Adrenal gland (tissue), 19 donors: ENCODE measurements around the gene RBM15B. TPM values are rescaled to one million over a fixed set of nuclear protein-coding genes. Genes with fewer than 3 reads are reported as not detected.
A peak's percentile ranks its signal among the peaks of the same experiment; 100 is the strongest.

ENCODE experiments used
- DNase-seq, 7 donors: peaks; one replicate each; pipeline ENCODE4 v3.0.0-alpha.2; 2019 to 2020
- H3K27ac ChIP-seq, 5 donors: fragments of 200-600 bp; sonication (generic) in 4 of 5; 1 replicate in 3 of 5; 2 replicates in 2 of 5; pipeline versions ENCODE4 v1.5.1 to v1.8.0; 2016 to 2020; ENCODE audit warnings: mild to moderate bottlenecking in 1 of 5
- H3K27me3 ChIP-seq: fragments of 200-600 bp; 2 replicates; pipeline ENCODE4 v1.8.0; 2021
- H3K36me3 ChIP-seq, 2 donors: fragments of 200-600 bp; replicated peaks in 1 of 2; 1 replicate in 1 of 2; 2 replicates in 1 of 2; pipeline versions ENCODE4 v1.5.1 to v1.8.0; 2018 to 2022
- H3K4me1 ChIP-seq, 2 donors: fragments of 200-600 bp; replicated peaks in 1 of 2; 1 replicate in 1 of 2; 2 replicates in 1 of 2; pipeline versions ENCODE4 v1.5.1 to v1.8.0; 2018 to 2021
- H3K4me3 ChIP-seq, 4 donors: fragments of 200-600 bp; sonication (generic) in 3 of 4; one replicate each; pipeline ENCODE4 v1.5.1; 2016 to 2018
- H3K9me3 ChIP-seq, 3 donors: fragments of 200-600 bp; sonication (generic) in 1 of 3; replicated peaks in 1 of 3; 1 replicate in 2 of 3; 2 replicates in 1 of 3; pipeline versions ENCODE4 v1.5.1 to v1.8.0; 2016 to 2021
- POLR2A ChIP-seq, 2 donors: fragments of 450-650 bp; IDR thresholded peaks; one replicate each; pipeline ENCODE4 v1.6.1; 2017; ENCODE audit warnings: antibody characterized with exemption in 2 of 2, mild to moderate bottlenecking in 2 of 2, moderate library complexity in 1 of 2
- WGBS, 4 donors: extraction: QIAGEN DNeasy Blood & Tissue Kit in 2 of 4; methylation state at CpG; one replicate each; pipeline versions ENCODE4 v1.1.5 to v1.1.7; 2013 to 2017; 5-methylcytosine and 5-hydroxymethylcytosine counted together
- intact Hi-C, 2 donors: fragments of 100-400 bp; cut with DNase I; formaldehyde crosslinking; loops; one replicate each; pipeline versions ENCODE4 v1.14.1 to v1.15.0; 2022 to 2023
- long read RNA-seq, 10 donors: library from polyadenylated mRNA in 3 of 10; unstranded in 2 of 10; stranded (forward) in 1 of 10; transcript quantifications; one replicate each; pipeline ENCODE4 v2.0.0 and lab custom pipeline, GENCODE V29; 2021 to 2026
- polyA plus RNA-seq, 3 donors: library from polyadenylated mRNA; stranded (reverse); fragments of 200-250 nt in 2 of 3; fragments of 350-450 nt in 1 of 3; fragmentation: Illumina TruSeq in 1 of 3; extraction: RNeasy Lipid Tissue Mini Kit (QIAGEN cat#74804) in 1 of 3; gene quantifications; one replicate each; pipeline ENCODE4 v1.2.3, GENCODE V29; 2013 to 2014
- total RNA-seq, 9 donors: library from RNA; depleted of rRNA in 4 of 9; stranded (reverse); fragments of >200 nt in 4 of 9; fragments of 120-200 nt in 1 of 9; fragmentation: NEBNext Ultra II Directional in 1 of 9; extraction: Animal tissue kit (Norgen Biotek cat#: 25700) in 1 of 9; gene quantifications; one replicate each; pipeline versions ENCODE4 v1.1.0 to v1.2.4, GENCODE V29; 2013 to 2023
- TF ChIP-seq, protein P1 (sequence below), 6 experiments: fragments of 450-650 bp in 4 of 6; fragments of 200-600 bp in 2 of 6; sonication (generic) in 1 of 6; IDR thresholded peaks; 1 replicate in 5 of 6; 2 replicates in 1 of 6; pipeline versions ENCODE4 v1.5.1 to v1.8.0; 2016 to 2021; ENCODE audit warnings: antibody characterized with exemption in 6 of 6, mild to moderate bottlenecking in 2 of 6, moderate library complexity in 1 of 6
- donor health status: healthy with polysubstance abuse.
- donor health status: Bipolar disorder and iron deficiency.
- donor health status: DM: yes; HTN: yes; CAD: no.
- donor health status: DM: no; HTN: no; CAD: no.
- donor health status: DM: no; HTN: no; CAD: no.
- donor health status: DM: yes; HTN: yes; CAD: no.

RBM15B gene
- total RNA-seq (10 to 100 TPM; 10.4 to 36.6 (median 27.0) TPM), polyA plus RNA-seq (10 to 100 TPM in 1 of 3 donors, 1 to 10 TPM in 2; 8.0 to 13.5 (median 8.3) TPM)
- long read RNA-seq, donor 1, full-length matches to known transcripts: 47 of 47 reads
- long read RNA-seq, donor 1, partial matches to known transcripts: 0 of 47 reads
- long read RNA-seq, donor 1, other reads (novel, unspliced or antisense): 0 of 47 reads
- long read RNA-seq, donor 2, full-length matches to known transcripts: 49 of 49 reads
- long read RNA-seq, donor 2, partial matches to known transcripts: 0 of 49 reads
- long read RNA-seq, donor 2, other reads (novel, unspliced or antisense): 0 of 49 reads
- long read RNA-seq, donor 3, full-length matches to known transcripts: 39 of 39 reads
- long read RNA-seq, donor 3, partial matches to known transcripts: 0 of 39 reads
- long read RNA-seq, donor 3, other reads (novel, unspliced or antisense): 0 of 39 reads
- long read RNA-seq, donor 4, full-length matches to known transcripts: 4 of 4 reads
- long read RNA-seq, donor 4, partial matches to known transcripts: 0 of 4 reads
- long read RNA-seq, donor 4, other reads (novel, unspliced or antisense): 0 of 4 reads
- long read RNA-seq, donor 5, full-length matches to known transcripts: 215 of 215 reads
- long read RNA-seq, donor 5, partial matches to known transcripts: 0 of 215 reads
- long read RNA-seq, donor 5, other reads (novel, unspliced or antisense): 0 of 215 reads
- long read RNA-seq, donor 6, full-length matches to known transcripts: 5 of 5 reads
- long read RNA-seq, donor 6, partial matches to known transcripts: 0 of 5 reads
- long read RNA-seq, donor 6, other reads (novel, unspliced or antisense): 0 of 5 reads
- long read RNA-seq, donor 7, full-length matches to known transcripts: 43 of 43 reads
- long read RNA-seq, donor 7, partial matches to known transcripts: 0 of 43 reads
- long read RNA-seq, donor 7, other reads (novel, unspliced or antisense): 0 of 43 reads
- long read RNA-seq, donor 8, full-length matches to known transcripts: 68 of 68 reads
- long read RNA-seq, donor 8, partial matches to known transcripts: 0 of 68 reads
- long read RNA-seq, donor 8, other reads (novel, unspliced or antisense): 0 of 68 reads
- long read RNA-seq, donor 9, full-length matches to known transcripts: 49 of 49 reads
- long read RNA-seq, donor 9, partial matches to known transcripts: 0 of 49 reads
- long read RNA-seq, donor 9, other reads (novel, unspliced or antisense): 0 of 49 reads
- long read RNA-seq, donor 10, full-length matches to known transcripts: 29 of 29 reads
- long read RNA-seq, donor 10, partial matches to known transcripts: 0 of 29 reads
- long read RNA-seq, donor 10, other reads (novel, unspliced or antisense): 0 of 29 reads

- intact Hi-C loops: loop anchor here in 1 of 2 donors (10.0 kb wide), 2 partner anchors 104 to 284 kb away; partner anchors contain the start of gene TEX264
- DNase-seq: peak; percentile 98 to 99 (median 98)
- 0% methylated on average over 7 to 83 of the region's 83 CpGs for WGBS, 4 donors
- peak within 1 kb of the TSS; percentile 25 to 99 (median 50) for H3K4me3 ChIP-seq
- peaks cover 0 to 55% of the 10 kb centered on the region in 2 donors for H3K36me3 ChIP-seq
- TF ChIP-seq, protein P1, sequence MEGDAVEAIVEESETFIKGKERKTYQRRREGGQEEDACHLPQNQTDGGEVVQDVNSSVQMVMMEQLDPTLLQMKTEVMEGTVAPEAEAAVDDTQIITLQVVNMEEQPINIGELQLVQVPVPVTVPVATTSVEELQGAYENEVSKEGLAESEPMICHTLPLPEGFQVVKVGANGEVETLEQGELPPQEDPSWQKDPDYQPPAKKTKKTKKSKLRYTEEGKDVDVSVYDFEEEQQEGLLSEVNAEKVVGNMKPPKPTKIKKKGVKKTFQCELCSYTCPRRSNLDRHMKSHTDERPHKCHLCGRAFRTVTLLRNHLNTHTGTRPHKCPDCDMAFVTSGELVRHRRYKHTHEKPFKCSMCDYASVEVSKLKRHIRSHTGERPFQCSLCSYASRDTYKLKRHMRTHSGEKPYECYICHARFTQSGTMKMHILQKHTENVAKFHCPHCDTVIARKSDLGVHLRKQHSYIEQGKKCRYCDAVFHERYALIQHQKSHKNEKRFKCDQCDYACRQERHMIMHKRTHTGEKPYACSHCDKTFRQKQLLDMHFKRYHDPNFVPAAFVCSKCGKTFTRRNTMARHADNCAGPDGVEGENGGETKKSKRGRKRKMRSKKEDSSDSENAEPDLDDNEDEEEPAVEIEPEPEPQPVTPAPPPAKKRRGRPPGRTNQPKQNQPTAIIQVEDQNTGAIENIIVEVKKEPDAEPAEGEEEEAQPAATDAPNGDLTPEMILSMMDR (IDR thresholded peaks at IDR 0.05): peak in 4 of 6 experiments; percentile 76 to 95 (median 90)
- peak; percentile 85 to 90 for TF ChIP-seq POLR2A (IDR thresholded peaks at IDR 0.05)
- H3K4me1 ChIP-seq: peaks cover 14 to 75% of the 10 kb centered on the region in 2 donors
- H3K27me3 ChIP-seq: no peaks in the 10 kb centered on the region
- no peaks in the 10 kb centered on the region for H3K9me3 ChIP-seq
- peak within 1 kb of the TSS; percentile 53 to 97 (median 82) for H3K27ac ChIP-seq
Measured at GRCh38 chr3:51391075-51391565, at the start of gene RBM15B. Gene RBM15B (plus strand): TSS chr3:51391285. CDS start chr3:51391400, 115 bp downstream.

DNA sequence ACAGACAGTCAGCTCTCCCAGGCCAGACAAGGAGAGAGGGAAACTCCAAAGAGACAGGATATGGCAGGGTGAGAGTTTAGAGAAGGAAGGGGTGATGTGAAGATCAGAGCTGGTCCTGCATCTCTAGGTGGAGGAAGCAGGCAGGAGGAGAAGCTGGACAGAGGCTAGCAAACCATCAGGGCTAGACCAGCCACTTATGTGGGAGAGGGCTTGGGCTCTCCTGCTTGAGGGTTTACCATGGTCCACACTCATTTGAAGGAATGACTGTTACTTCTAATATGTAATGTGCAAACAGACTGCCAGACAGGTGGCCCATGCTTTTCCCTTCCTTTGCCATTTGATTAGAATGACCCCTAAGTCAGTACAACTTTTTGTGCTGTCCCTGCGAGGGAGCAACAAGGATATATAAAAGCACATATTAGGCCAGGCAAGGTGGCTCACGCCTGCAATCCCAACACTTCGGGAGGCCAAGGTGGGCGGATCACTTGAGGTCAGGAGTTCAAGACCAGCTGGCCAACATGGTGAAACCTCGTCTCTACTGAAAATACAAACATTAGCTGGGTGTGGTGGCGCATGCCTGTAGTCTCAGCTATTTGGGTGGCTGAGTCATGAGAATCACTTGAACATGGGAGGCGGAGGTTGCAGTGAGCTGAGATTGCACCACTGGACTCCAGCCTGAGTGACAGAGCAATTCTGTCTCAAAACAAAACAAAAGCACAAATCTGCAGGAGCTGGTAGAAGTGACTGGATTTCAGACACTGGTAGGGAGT, 47.0 kb upstream of the RBM15B start:
- peak in 1 of 7 donors; percentile 34 for DNase-seq
- TF ChIP-seq, protein P1 (IDR thresholded peaks at IDR 0.05): no peak
- TF ChIP-seq POLR2A (IDR thresholded peaks at IDR 0.05): no peak
- H3K27me3 ChIP-seq: no peaks in the 10 kb centered on the region
- H3K4me1 ChIP-seq: peaks cover 19% of the 10 kb centered on the region in 2 donors
- H3K9me3 ChIP-seq: no peaks in the 10 kb centered on the region
- intact Hi-C loops: no loop called here
- H3K36me3 ChIP-seq: no peaks in the 10 kb centered on the region
- H3K27ac ChIP-seq: no peak overlapping the region
- WGBS, 4 donors: 82 to 90% (median 86%) methylated on average over 6 to 7 of the region's 7 CpGs
- no peak overlapping the region for H3K4me3 ChIP-seq

DNA sequence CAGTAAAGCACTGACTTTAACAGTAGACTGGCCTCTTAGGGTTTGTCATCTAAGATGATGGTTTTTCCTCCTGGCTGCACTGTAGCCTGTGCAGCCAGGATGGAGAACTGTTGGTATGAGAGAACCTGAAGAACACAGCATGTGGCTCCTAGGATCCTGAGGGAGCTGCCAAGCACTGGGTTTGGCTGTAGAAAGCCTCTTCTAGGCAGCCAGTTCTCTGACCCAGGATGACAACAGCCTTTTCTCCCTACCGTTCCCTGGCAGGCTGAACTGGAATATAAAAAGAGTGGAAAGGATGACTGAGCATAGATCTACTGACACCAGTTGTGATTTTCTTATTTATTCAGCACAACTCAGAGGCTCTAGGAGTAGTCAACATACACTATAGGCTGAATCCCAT, 40.3 kb upstream of the RBM15B start:
- Histone ChIP-seq H3K27ac (no peak overlapping the region), H3K36me3 (no peaks in the 10 kb centered on the region), H3K4me3 (no peak overlapping the region), H3K4me1 (no peaks in the 10 kb centered on the region), H3K27me3 (no peaks in the 10 kb centered on the region), H3K9me3 (no peaks in the 10 kb centered on the region)
- peak in 1 of 7 donors; percentile 29 for DNase-seq
- WGBS, 4 donors: 78 to 96% (median 92%) methylated on average over 1 of the region's 1 CpG
- intact Hi-C loops: no loop called here
- no peak for TF ChIP-seq POLR2A (IDR thresholded peaks at IDR 0.05)
- TF ChIP-seq, protein P1 (IDR thresholded peaks at IDR 0.05): no peak
